HG02970 (cell line): ENCODE measurements around the gene MGA.

Source experiments
- ATAC-seq: cut with Tn5 transposase; IDR thresholded peaks from one replicate; pipeline ENCODE4 v1.9.1; 2021; ENCODE audit warnings: mild to moderate bottlenecking, moderate library complexity, moderate number of reproducible peaks; ENCODE audit not compliant: unreplicated experiment, low FRiP score

Gene MGA

DNA sequence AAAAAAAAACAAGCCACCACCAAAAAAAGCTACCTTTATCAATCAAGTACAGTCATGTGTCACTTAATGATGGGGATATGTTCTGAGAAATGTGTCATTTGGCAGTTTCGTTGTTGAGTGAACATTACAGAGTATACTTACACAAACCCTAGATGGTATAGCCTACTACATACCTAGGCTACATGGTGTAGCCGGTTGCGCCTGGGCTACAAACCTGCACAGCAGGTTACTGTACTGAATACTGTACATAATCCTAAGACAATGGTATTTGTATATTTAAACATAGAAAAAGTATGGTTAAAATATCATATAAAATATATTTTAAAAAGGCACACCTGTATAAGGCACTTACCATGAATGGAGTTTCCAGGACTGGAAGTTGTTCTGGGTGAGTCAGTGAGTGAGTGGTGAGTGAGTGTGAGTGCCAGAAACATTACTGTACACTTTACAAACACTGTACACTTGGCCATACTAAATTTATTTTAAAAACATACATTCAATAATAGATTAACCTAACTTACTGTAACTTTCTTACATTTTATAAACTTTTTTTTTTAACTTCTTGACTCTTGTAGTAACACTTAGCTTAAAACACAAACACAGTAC lies 141.7 kb downstream of the MGA start:
- no peak for ATAC-seq

DNA sequence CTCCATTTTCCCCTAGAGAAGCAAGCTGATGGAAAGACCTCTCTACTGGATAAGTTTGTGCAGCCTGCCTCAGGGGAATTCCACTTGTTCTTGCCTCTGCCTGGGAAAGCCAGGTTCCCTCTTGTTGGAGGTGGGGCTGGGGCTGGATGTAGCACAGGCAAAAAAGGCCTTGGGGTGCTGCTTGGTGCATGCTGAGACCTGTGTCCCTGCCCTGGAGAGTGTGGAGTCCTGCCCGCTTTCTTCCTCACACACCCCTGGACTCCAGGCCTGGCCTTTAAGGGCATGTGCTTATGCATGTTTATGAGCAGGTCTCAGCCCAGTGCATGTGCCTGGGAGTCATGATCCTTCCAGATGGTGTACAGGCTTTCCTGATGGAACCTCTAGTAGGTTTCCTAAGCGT lies 144.2 kb downstream of the MGA start:
- no peak for ATAC-seq

DNA sequence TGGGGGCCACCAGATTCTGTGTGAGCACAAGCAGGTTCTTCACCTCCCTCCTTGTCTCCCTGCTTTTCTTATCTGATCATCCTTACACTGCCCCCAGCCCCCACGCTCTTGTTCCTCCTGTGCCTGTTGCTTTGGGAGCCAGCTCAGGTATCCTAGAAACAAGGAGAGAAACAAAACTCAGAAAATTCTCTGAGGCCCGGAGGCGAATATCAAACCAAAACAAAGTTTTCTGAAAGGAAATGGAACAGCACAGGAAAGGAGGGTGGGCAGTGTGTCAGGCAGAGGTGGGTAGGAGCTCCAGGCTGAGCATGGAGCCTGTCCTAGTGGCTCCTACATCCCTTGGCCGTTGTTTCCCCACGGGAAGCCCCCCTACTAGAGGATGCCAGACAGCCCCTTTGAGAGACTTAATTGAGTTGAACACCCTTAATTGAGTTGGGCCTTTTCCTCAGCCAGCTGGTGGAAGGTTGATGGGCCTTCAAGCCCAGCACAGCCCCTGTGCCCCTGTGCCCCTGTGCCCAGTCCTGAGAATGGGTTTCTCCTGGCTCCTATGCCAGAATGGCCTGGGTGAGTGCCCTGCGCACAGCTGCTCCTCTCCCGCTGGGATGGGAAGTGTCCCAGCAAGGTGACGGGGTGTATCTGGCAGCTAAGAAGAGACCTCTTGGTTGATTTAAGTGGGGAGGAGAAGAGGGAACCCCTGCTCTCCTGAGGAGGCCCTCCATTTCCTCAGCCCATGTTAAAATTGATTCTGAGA lies 144.9 kb downstream of the MGA start:
- ATAC-seq = no peak

DNA sequence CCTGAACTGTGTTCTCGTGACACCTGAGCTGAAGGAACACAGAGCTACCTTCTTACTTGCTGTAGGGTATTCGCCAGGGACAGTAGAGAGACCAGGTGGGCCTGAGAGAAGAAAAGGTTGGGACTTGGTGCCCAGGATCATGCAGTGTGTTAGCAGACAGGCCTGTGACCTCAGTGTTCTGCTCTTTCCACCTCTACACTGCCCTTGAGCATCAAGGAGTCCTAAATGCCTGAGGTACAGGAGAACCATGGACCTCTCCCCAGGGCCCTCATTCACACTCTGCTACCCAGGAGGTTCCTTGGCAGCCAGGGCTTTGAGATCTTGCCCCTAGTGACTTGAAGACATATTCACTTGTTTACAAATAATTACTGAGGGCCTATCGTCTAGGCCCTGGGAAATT lies 145.5 kb downstream of the MGA start:
- no peak for ATAC-seq

DNA sequence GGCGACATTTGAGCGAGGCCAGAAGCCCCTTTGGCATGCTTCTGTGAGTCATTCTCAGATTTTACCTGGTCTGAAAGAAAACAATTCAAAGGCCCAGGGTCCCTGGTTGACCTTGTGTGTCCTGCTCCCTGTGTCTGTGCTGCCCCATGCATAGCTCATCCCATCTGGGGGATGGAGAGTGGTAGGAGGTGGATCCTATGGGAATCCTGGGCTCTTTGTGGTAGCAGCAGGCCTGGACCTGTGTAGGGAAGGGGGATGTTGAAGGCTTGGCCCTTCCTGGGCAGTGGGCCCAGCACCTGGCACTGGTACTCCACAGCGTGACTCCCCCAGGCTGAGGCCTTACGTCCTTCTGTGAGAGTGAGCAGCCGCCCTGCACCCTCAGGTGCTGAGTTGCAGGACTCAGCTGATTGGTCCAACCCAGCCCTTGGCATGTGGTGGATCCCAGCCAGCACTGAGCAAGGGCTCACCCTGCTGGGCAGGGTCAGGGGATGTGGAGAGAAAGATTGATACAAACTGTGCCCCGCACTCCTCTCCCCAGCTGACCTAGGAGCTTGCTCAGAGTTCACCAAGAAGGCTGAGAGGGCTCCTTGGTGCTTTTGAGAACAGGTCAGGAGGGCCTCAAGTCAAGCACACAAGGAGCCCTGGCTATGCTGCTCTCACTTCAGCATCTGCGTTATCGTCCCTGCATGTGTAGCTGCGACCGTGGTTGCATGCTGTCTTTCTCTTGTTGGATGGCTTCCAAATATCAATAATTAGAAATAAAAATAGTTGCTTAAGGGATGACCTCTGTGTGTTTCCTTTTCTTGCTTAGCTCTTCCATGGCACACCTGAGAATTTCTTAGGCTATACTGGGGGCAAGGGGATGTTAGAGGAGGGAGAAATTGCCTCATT lies 146.3 kb downstream of the MGA start:
- no peak for ATAC-seq

DNA sequence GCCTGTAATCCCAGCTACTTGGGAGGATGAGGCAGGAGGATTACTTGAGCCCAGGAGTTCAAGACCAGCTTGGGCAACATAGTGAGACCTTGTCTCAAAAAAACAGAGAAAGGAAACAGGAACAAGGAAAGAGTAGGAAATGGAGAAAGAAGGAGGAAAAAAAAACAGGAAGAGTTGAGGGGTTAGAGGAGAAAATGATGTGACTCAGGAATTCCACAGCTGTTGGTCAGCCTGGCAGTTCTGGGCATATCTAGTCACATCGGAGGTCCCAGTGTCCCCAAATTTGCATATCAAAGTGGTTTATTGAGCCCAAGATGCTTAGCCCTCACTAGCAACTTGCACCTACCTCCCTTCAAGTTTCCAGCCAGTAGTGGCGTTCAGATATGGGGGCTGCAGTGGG lies 148.9 kb downstream of the MGA start:
- no peak for ATAC-seq

DNA sequence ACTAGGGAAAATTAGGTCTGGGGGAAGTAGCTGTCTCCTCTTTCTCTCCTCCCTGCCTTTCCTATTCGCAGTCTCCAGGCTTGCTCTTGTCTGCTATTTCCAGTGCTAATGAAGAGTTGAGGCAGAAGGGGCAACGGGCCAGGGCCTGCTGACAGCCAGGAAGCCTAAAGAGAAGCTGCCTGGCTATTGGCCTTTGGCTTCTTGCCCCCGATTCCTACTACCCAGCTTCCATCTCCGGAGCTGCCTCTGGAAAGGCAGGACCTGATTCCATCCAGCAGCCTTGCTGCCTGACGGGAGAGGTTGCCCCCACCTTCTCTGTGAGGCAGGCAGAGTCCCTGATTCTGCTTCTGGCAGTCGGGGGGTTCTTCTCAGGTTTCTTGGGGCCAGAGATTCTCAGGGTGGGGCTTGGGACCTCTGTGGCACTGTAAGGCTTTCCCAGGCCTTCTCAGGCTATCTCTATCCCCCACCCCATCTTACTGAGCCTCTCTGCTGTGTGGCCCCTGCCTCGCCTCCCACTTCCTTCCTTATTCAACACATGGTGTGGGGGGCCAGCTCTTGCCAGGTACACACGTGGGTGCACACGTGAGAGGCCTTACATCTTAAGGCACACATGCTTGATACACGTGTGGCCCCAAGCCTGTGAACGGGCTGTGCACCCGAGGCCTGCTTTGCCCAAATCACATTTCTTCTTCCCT lies 149.5 kb downstream of the MGA start:
- no peak for ATAC-seq

DNA sequence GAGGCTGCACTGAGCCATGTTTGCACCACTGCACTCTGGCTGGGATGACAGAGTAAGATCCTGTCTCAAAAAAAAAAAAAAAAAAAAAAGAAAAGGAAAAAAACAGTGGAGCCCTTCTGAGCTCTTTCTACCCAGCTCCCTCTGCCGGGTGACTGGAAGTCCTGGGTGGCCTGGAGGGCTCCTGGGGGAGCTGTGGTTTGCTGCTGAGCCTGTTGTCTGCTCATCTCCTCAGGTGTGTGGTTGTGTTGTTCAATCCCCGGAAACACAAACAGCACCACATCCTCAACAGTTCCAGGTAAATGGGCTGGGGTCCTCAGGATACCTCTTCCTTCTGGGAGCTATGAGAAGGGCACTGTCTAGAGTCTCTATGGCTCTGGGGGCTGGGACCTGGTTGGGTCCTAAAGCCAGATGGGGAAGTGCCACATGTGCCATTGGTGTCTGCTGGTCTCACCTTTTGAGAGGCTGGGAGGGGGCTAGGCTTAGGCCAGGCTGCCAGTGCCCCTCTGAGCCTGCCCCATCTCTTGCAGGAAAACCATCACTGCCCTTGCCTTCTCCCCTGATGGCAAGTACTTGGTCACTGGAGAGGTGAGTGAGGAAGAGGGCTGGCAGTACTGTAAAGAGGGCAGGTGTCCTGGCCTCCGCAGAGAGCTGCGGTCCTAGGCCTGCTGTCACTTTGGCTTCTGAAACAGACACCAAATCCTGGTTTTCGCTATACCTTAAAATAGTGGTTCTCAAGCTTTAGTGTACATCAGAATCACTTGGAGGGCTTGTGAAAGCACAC lies 150.6 kb downstream of the MGA start:
- ATAC-seq = no peak

DNA sequence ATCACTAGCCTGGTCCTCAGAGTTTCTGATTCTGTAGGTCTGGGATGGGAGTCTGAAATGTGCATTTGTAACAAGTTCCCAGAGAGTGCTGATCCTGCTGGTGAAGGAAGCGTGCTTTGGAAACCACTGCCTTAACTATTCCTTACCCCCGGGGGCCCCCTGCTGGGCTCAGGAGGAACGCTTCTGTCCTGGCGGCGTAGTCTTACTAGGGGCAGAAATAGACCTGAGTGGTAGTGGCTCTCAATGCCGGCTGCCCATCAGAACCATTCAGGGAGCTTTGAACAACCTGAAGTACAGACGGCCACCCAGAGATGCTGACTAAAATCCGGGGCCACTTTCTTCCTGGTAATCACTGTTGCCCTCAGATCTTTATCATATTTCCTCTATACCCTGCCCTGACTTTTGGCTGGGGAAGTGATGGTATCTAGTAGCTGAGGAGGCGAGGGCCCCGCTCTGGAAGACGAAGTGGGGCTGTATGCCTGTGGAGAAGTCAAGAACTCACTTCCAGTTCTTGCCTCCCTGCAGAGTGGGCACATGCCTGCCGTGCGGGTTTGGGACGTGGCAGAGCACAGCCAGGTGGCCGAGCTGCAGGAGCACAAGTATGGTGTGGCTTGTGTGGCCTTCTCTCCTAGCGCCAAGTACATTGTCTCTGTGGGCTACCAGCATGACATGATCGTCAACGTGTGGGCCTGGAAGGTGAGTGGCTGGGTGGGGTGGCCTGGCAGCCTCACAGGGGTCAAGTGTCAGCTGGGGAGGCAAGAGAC lies 151.4 kb downstream of the MGA start:
- no peak for ATAC-seq

DNA sequence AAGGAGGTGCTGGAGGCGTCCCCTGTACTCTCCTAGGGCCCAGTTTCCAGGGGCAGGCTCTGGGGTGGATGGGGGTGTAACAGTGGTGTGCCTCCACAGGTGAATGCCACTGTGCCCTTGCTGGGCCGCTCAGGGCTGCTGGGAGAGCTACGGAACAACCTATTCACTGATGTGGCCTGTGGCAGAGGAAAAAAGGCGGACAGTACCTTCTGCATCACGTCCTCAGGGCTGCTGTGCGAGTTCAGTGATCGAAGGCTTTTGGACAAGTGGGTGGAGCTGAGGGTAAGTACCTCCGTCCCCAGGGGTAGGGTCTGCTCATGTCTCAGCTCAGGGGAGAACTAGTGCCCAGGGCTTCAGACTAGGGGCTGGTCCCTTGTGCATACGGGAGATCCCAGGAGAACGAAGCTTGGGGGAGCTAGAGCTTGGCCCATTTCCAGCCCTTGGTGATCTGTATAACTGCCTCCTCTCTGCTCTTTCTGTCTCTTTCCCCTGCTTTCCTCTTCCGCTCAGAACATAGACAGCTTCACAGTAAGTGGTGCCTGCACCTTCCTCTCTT lies 152.7 kb downstream of the MGA start:
- no peak for ATAC-seq

DNA sequence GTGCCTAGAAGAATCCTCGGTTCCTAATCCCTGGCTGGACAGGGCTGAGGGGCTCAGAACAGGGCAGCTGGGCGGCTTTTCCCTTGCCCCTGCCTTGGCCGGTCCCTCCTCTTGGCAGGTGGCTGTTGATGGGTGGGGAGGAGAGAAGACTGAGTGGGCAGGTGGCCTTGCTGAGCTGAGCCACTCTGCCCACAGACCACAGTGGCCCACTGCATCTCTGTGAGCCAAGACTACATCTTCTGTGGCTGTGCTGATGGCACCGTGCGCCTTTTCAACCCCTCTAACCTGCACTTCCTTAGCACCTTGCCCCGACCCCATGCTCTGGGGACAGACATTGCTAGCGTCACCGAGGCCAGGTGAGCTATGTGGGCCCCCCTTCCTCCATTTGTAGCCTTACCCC lies 153.2 kb downstream of the MGA start:
- ATAC-seq = no peak

DNA sequence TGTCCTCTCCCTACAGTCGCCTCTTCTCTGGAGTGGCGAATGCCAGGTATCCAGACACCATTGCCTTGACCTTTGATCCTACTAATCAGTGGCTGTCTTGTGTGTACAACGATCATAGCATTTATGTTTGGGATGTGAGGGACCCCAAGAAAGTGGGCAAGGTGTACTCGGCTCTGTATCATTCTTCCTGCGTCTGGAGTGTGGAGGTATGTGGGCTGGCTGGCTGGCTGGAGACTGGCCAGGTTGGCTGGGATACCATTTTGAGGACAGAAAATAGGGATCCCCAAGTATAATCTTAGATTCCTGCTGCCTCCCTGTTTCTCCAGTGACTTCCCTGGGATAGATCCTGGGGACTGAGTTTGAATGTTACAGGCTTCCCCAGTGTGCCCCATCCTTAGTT lies 154.3 kb downstream of the MGA start:
- no peak for ATAC-seq

DNA sequence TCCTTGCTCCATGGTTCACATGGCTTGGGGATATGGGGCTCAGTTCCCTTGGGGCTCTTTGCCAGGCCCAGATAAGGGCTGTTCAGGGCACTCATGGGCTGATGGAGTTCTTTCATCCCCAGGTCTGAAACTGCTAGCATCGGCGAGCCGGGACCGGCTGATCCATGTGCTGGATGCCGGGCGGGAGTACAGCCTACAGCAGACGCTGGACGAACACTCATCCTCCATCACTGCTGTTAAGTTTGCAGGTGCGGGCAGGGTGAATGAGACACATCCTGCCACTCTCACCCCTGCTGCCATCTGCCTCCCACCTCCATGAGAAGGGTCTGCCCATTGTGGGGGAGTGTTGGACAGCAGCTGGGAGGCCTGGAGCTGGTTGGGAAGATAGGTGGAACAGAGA lies 156.6 kb downstream of the MGA start:
- no peak for ATAC-seq

DNA sequence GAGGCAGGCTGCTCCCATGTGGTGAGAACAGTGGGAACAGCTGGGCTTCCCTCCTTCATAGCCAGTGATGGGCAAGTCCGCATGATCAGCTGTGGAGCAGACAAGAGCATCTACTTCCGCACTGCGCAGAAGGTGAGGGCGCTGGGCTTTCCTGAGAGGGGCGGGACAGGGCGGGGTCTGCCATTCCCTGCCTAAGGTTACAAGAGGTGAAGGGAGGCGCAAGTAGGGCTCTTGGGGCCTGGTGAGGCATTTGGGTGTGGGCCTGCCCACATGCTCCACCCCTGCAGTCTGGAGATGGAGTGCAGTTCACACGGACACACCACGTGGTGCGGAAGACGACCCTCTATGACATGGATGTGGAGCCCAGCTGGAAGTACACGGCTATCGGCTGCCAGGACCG lies 157.1 kb downstream of the MGA start:
- ATAC-seq = no peak

DNA sequence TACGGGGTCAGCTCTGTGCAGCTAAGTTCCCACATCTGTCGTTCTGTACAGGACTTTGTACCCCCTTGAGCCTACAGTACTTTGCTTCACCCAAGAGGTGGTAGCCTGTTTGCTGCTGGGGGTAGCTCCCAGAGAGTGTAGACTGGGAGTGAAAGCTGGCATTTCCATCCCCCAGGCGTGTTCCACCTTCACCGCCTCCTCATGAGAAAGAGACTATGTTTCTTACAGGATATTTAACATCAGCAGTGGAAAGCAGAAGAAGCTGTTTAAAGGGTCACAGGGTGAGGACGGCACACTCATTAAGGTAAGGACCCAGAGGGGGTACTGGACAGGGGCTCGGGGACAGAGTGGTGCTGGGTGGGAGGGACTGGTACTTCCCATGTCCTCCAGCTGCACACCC lies 157.6 kb downstream of the MGA start:
- no peak for ATAC-seq

DNA sequence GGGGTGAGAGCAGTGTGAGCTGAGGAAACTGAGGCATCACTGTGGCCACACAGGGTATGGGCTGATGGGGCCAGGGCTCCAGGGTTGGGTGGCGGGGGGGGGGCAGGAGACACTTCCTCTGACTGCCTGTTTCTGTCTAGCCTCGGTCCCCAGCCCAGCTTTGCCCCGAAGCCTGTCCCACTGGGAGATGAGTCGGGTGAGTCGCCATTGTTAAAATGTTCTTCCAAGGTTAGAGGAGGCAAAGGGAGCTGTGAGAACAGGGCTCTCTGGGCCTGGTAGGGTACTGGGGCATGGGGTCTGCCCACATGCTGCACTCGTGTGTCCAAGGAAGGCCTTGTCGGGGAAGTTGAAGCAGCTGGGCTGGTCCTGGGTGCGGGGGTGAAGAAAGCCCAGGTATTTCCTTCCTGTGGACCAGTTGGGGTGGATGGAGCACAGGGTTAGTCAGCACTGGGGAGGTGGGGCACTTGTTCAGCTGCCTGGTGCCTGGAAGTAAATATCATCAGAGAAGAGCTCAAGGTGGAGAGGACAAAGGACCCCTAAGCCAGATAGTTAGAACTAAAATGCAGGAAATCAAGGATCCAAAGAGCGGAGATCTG lies 159.3 kb downstream of the MGA start:
- ATAC-seq = no peak

DNA sequence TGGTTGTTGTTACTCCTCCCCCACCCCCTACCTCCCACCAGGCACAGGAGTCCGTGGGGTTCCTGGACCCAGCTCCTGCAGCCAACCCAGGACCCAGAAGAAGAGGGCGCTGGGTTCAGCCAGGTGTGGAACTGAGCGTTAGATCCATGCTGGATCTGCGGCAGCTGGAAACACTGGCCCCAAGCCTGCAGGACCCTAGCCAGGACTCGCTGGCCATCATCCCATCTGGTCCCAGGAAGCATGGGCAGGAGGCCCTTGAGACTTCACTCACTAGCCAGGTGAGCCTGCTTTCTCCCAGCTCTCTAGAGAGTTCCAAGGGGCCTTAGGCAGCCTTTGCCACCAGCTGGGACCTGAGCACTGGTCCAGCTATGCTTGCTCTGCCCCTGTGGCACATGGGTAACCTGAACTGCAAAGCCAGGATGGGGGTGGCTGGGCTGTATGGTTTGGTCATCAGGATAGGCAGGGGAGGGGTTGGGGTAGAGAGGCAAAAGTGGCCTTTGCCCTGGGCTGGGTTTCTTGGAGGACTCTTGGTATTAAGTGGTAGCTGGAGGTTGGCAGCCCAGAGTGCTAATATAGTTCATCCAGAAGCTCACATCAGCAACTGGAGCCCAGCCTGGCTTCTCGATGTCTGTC lies 160.7 kb downstream of the MGA start:
- no peak for ATAC-seq

DNA sequence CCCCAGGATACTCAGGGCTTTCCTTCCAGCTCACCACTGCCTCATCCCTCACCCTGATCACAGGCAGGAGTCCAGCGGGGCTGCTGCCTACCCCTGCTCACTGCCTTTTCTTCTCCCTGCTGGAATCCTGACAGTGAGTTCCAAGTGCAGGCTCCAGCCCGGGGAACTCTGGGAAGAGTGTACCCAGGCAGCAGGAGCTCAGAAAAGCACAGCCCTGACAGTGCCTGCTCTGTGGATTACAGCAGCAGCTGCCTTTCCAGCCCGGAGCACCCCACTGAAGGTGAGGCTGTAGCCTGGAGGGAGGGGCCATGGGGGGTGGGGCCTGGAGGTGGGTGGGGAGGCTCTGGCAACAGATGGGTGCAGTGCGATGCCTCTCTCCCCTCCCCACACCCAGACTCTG lies 161.6 kb downstream of the MGA start:
- ATAC-seq = no peak
